ENCODE data around the gene PIEZO2.
"Not testable (repeated sequence)": the region's sequence is repeated elsewhere in the genome, so short reads cannot be mapped to it uniquely, and the experiment has no call there.

PIEZO2 gene

DNA sequence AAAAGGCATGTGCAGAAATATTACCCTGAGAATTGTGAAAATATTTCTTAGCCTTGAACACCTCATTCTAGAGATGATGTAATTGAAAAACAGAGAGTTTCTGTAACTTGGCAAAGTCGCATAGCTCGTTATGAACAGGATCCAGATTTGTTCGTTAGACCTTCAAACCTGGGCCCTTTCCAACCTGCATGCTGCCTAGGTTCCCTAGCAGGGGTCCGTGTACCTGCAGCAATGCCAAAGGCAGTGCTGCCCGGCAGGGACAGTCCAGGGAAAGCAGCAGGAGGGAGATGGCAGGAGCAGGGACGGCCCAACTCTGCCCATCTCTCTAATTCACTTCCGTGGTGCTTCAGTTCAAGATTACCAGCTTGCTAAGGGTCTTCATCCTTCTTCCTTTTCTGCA lies 12.0 kb downstream of the PIEZO2 start:
- no peak for DNase-seq (ENCODE audit: extremely low read depth, low read depth)
- no peak for TF ChIP-seq CTCF (IDR thresholded peaks at IDR 0.05; ENCODE audit: low read depth, low read length)

GRCh38 chr18:11136241-11136640 lies 13.1 kb downstream of the PIEZO2 start:
- DNase-seq (ENCODE audit: extremely low read depth, low read depth) = no peak
- TF ChIP-seq CTCF (IDR thresholded peaks at IDR 0.05; ENCODE audit: low read depth, low read length) = no peak

GRCh38 chr18:11134940-11135339 lies 14.4 kb downstream of the PIEZO2 start:
- no peak for DNase-seq (ENCODE audit: extremely low read depth, low read depth)
- TF ChIP-seq CTCF (IDR thresholded peaks at IDR 0.05; ENCODE audit: low read depth, low read length) = no peak

- DNase-seq (ENCODE audit: extremely low read depth, low read depth) = not testable (repeated sequence)
Measured at GRCh38 chr18:11129059-11129458, 20.3 kb downstream of the PIEZO2 start.

GRCh38 chr18:11125492-11126315 lies 23.7 kb downstream of the PIEZO2 start:
- no peak for TF ChIP-seq CTCF (IDR thresholded peaks at IDR 0.05; ENCODE audit: low read depth, low read length)
- no peak for DNase-seq (ENCODE audit: extremely low read depth, low read depth)

DNA sequence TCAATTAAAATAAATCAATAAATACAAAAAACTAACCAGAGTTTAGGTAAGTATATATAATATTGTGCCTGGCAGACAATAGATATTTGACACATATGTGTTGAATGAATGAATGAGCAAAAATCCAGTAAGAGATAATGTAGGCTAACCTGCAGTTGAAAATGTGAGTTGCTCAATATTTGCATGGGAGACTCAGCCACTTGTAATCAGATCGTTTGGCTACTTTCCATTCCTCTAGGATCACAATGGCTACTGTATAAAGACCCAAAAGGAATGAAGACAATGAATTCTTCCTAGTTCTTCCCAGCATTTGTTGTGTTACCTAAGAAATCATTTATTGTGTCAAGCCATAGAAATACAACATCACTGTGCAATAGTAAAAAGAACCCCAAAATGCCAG lies 25.3 kb downstream of the PIEZO2 start:
- no peak for DNase-seq (ENCODE audit: extremely low read depth, low read depth)

GRCh38 chr18:11121443-11121849 lies 27.9 kb downstream of the PIEZO2 start:
- TF ChIP-seq CTCF (IDR thresholded peaks at IDR 0.05; ENCODE audit: low read depth, low read length) = no peak
- peak; percentile 14 for DNase-seq (ENCODE audit: extremely low read depth, low read depth)

More for the DNA sequence above, 25.3 kb downstream of the PIEZO2 start:
- TF ChIP-seq CTCF (IDR thresholded peaks at IDR 0.05; ENCODE audit: low read depth, low read length) = no peak

All from AG09319 (cell line).